CD4-positive, alpha-beta T cell (primary cell): ENCODE measurements around the gene BCO1. TPM values are rescaled to one million over a fixed set of nuclear protein-coding genes. Genes with fewer than 3 reads are reported as not detected.

Experiments used
- ATAC-seq: fragments of 200-7000 bp; cut with Tn5 transposase; one replicate; pipeline ENCODE4 v1.10.0; 2022; ENCODE audit warnings: mild to moderate bottlenecking; ENCODE audit not compliant: poor library complexity
- CTCF ChIA-PET: fragments of 350-600 bp; sonication (Branson Sonifier 250); formaldehyde crosslinking; loops from one replicate; lab custom pipeline; 2021; ENCODE audit warnings: antibody characterized with exemption, inconsistent platforms; lab: Charles Lee
- POLR2A ChIA-PET: fragments of 350-600 bp; sonication (Branson Sonifier 250); formaldehyde crosslinking; loops from one replicate; lab custom pipeline; 2021; ENCODE audit warnings: antibody characterized with exemption, inconsistent platforms; lab: Charles Lee
- DNase-seq, 14 experiments: peaks; one replicate each; pipeline ENCODE4 v3.0.0-alpha.2; 2013 to 2020; ENCODE audit warnings: mixed read lengths in 2 of 14
- H3K27ac ChIP-seq, 2 donors: one replicate each; pipeline versions ENCODE4 v1.5.1 to v1.7.0; 2013; ENCODE audit warnings: low read length in 2 of 2, low read depth in 1 of 2, mild to moderate bottlenecking in 1 of 2
- H3K27me3 ChIP-seq, 2 experiments: 1 replicate in 1 of 2; 2 replicates in 1 of 2; pipeline versions ENCODE4 v1.6.1 to v1.7.0; 2013; ENCODE audit warnings: low read length in 2 of 2, control low read depth in 1 of 2, mild to moderate bottlenecking in 1 of 2, moderate library complexity in 1 of 2; ENCODE audit not compliant: insufficient read depth in 2 of 2, control insufficient read depth in 1 of 2
- H3K36me3 ChIP-seq: one replicate; pipeline ENCODE4 v1.6.1; 2013; ENCODE audit warnings: low read length, control low read depth; ENCODE audit not compliant: insufficient read depth
- H3K4me1 ChIP-seq: one replicate; pipeline ENCODE4 v1.6.1; 2013; ENCODE audit warnings: low read length, control low read depth; ENCODE audit not compliant: insufficient read depth
- H3K4me3 ChIP-seq: one replicate; pipeline ENCODE4 v1.5.1; 2013; ENCODE audit warnings: mild to moderate bottlenecking, low read length, moderate library complexity
- H3K9me3 ChIP-seq, 2 experiments: 1 replicate in 1 of 2; 2 replicates in 1 of 2; pipeline versions ENCODE4 v1.6.1 to v1.7.0; 2013; ENCODE audit warnings: low read length in 2 of 2, mild to moderate bottlenecking in 2 of 2, control low read depth in 1 of 2, moderate library complexity in 1 of 2; ENCODE audit not compliant: control insufficient read depth in 1 of 2, insufficient read depth in 1 of 2
- H3K27ac Mint-ChIP-seq: one replicate; pipeline ENCODE4 v1.8.0; 2020; ENCODE audit warnings: mixed read lengths
- H3K27me3 Mint-ChIP-seq: one replicate; pipeline ENCODE4 v1.8.0; 2021; ENCODE audit warnings: mixed read lengths
- H3K36me3 Mint-ChIP-seq: one replicate; pipeline ENCODE4 v1.8.0; 2021; ENCODE audit warnings: low read depth, mixed read lengths
- H3K4me1 Mint-ChIP-seq: one replicate; pipeline ENCODE4 v1.8.0; 2021; ENCODE audit warnings: low read depth, mixed read lengths
- H3K4me3 Mint-ChIP-seq: one replicate; pipeline ENCODE4 v1.8.0; 2020; ENCODE audit warnings: mild to moderate bottlenecking, mixed read lengths
- H3K9me3 Mint-ChIP-seq: one replicate; pipeline ENCODE4 v1.8.0; 2020; ENCODE audit warnings: mixed read lengths
- CTCF ChIP-seq: fragments of 200-600 bp; IDR thresholded peaks from one replicate; pipeline ENCODE4 v1.8.0; 2022; ENCODE audit warnings: antibody characterized with exemption, mild to moderate bottlenecking
- intact Hi-C, 2 experiments: fragments of 100-400 bp; cut with DNase I in 1 of 2; cut with micrococcal nuclease in 1 of 2; formaldehyde crosslinking; loops; one replicate each; pipeline versions ENCODE4 v1.15.1 to v1.9.0; 2023 to 2025; cut with DNase I, micrococcal nuclease
- total RNA-seq, 174 experiments: library from RNA in 2 of 174; stranded (reverse) in 2 of 174; gene quantifications; one replicate each; pipeline ENCODE4 v1.2.3 and lab custom pipeline; 2021 to 2026

The BCO1 gene
- total RNA-seq, 2 experiments from 2014 or later: not detected

GRCh38 chr16:81241706-81242105 is 3.2 kb downstream of the BCO1 start:
- TF ChIP-seq CTCF: no peak
- no peak overlapping the region for H3K4me3 ChIP-seq
- Mint-ChIP-seq H3K4me1 (peaks cover 6% of the 10 kb centered on the region), H3K27ac (no peak overlapping the region), H3K4me3 (no peak overlapping the region), H3K36me3 (no peaks in the 10 kb centered on the region), H3K9me3 (no peaks in the 10 kb centered on the region), H3K27me3 (peaks cover 5% of the 10 kb centered on the region)
- H3K36me3 ChIP-seq: no peaks in the 10 kb centered on the region
- ChIA-PET POLR2A (no interaction called here), CTCF (no interaction called here)
- H3K27ac ChIP-seq: no peak overlapping the region
- H3K27me3 ChIP-seq: peaks cover 3 to 5% of the 10 kb centered on the region in 2 experiments
- H3K4me1 ChIP-seq: no peaks in the 10 kb centered on the region
- H3K9me3 ChIP-seq: no peaks in the 10 kb centered on the region
- intact Hi-C loops: no loop called here
- ATAC-seq (no peak), DNase-seq (no peak)

- H3K36me3 ChIP-seq: no peaks in the 10 kb centered on the region
- no peak overlapping the region for H3K4me3 Mint-ChIP-seq
- peaks cover 5% of the 10 kb centered on the region for H3K27me3 Mint-ChIP-seq
- ATAC-seq (no peak), DNase-seq (no peak)
- no peaks in the 10 kb centered on the region for H3K9me3 Mint-ChIP-seq
- no peak overlapping the region for H3K27ac Mint-ChIP-seq
- ChIA-PET POLR2A (no interaction called here), CTCF (no interaction called here)
- H3K36me3 Mint-ChIP-seq: no peaks in the 10 kb centered on the region
- no peak overlapping the region for H3K27ac ChIP-seq
- peaks cover 3 to 5% of the 10 kb centered on the region in 2 experiments for H3K27me3 ChIP-seq
- no peaks in the 10 kb centered on the region for H3K4me1 ChIP-seq
- peaks cover 6% of the 10 kb centered on the region for H3K4me1 Mint-ChIP-seq
- intact Hi-C loops: no loop called here
- no peaks in the 10 kb centered on the region for H3K9me3 ChIP-seq
- H3K4me3 ChIP-seq: no peak overlapping the region
- TF ChIP-seq CTCF: no peak
Observed at GRCh38 chr16:81242977-81243618, 4.6 kb downstream of the BCO1 start.

- no peaks in the 10 kb centered on the region for H3K36me3 ChIP-seq
- no peak overlapping the region for H3K4me3 Mint-ChIP-seq
- no peak for TF ChIP-seq CTCF
- intact Hi-C loops: no loop called here
- DNase-seq (no peak), ATAC-seq (no peak)
- H3K9me3 ChIP-seq: no peaks in the 10 kb centered on the region
- H3K4me1 ChIP-seq: no peaks in the 10 kb centered on the region
- no peaks in the 10 kb centered on the region for H3K4me1 Mint-ChIP-seq
- H3K36me3 Mint-ChIP-seq: no peaks in the 10 kb centered on the region
- H3K27me3 ChIP-seq: peaks cover 3 to 5% of the 10 kb centered on the region in 2 experiments
- POLR2A ChIA-PET: no interaction called here
- no peak overlapping the region for H3K27ac Mint-ChIP-seq
- no peak overlapping the region for H3K27ac ChIP-seq
- CTCF ChIA-PET: no interaction called here
- H3K4me3 ChIP-seq: no peak overlapping the region
- H3K27me3 Mint-ChIP-seq: peaks cover 5% of the 10 kb centered on the region
- no peaks in the 10 kb centered on the region for H3K9me3 Mint-ChIP-seq
Observed at GRCh38 chr16:81243942-81244341, 5.5 kb downstream of the BCO1 start.
